NOMO-1 treated with DMSO at 0.1 percent for 48 hours (cell line): ENCODE results near the gene FHIT.
"Not testable (repeated sequence)": the region's sequence is repeated elsewhere in the genome, so short reads cannot be mapped to it uniquely, and the experiment has no call there.

Experiments
- DNase-seq: peaks from one replicate; lab custom pipeline; 2025; ENCODE audit not compliant: unreplicated experiment; lab: John Stamatoyannopoulos, UW

Gene FHIT

GRCh38 chr3:61065451-61066011, 185.7 kb downstream of the FHIT start:
- DNase-seq = no peak

GRCh38 chr3:61061092-61061723, 190.0 kb downstream of the FHIT start:
- no peak for DNase-seq

- DNase-seq = no peak
Measured at GRCh38 chr3:61060411-61060861, 190.8 kb downstream of the FHIT start.

DNA sequence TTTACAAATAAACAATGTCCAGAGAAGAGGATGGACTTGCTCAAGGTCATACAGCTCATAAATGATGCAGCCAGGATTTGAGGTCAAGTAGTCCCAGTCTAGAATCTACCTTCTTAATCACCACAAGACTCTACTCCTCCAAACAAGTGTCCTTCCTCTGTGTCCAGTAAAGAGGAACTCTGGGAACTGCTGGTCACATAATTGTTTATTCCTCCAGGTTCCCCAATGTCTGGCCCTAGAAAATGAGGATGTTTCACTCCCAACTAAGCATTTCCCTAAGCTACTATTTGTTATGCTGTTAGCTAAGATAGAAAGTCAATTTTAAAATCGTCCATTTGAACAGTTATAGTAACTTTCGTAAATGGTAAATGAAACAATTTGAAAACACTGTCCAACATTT, 192.4 kb downstream of the FHIT start:
- no peak for DNase-seq

GRCh38 chr3:61057464-61057863, 193.8 kb downstream of the FHIT start:
- no peak for DNase-seq

GRCh38 chr3:61055447-61055846, 195.8 kb downstream of the FHIT start:
- no peak for DNase-seq

DNA sequence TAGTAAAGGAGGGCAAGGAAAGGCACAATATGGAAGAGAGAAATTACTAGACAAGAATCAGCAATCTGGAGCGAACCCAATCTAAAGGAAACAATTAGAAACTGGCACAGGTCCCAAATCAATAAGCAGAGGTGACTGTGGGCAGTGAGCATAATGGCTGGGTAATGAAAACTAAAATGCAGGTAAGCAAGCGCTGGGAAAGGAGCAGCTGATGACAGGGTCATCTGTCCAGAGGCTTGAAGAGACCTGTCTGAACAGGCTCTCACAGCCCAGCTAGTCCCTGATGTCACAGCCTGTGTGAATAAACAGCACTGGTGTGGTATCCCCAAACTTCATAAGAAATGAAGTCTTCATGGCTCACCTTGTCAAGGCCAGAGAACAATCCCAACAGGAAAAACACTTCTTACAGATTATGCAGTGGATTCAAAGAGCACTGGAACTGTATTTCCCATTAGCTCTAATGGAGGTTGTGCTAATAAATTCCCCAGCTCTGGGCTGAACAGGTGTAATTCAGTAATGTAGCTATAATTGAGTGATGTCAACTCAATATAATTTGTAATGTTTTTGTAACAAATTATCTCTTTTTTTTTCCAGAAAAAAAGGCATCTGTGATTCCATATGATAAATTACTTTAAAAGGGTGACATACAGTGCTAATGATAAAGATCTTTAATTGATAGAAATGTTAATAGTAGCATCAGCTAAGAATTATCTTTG, 197.3 kb downstream of the FHIT start:
- no peak for DNase-seq

DNA sequence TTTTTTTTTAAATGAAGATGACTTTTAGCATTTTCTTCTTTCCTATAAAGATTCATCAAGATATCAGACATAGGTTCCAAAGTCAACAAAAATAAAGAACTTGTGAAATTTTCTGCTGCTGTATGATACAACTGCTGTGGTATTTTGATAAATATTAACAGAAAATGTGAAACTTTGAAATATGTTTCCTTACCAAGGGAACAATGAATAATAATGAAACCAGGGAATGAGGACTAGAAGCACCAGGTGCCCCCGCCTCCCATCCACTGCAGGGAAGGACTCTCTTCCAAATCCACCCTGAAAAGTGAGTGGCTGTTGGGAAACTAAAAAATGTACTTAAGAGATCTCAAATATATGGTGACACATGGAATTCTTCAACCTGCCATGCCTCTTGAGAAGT, 198.4 kb downstream of the FHIT start:
- DNase-seq = no peak

GRCh38 chr3:61051666-61052065, 199.6 kb downstream of the FHIT start:
- DNase-seq = no peak

- DNase-seq = not testable (repeated sequence)
Measured at GRCh38 chr3:61045169-61045568, 206.1 kb downstream of the FHIT start.

DNA sequence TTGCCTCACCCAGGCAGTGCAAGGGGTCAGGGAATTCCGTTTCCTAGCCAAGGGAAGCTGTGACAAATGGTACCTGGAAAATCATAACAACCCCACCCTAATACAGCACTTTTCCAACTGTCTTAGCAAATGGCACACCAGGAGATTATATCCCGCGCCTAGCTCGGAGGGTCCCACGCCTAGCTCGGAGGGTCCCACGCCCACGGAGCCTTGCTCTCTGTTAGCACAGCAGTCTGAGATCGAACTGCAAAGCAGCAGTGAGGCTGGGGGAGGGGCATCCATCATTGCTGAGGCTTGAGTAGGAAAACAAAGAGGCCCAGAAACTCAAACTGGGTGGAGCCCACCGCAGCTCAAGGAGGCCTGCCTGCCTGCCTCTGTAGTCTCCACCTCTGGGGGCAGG, 208.1 kb downstream of the FHIT start:
- DNase-seq = no peak

GRCh38 chr3:61040618-61041017, 210.6 kb downstream of the FHIT start:
- no peak for DNase-seq

DNA sequence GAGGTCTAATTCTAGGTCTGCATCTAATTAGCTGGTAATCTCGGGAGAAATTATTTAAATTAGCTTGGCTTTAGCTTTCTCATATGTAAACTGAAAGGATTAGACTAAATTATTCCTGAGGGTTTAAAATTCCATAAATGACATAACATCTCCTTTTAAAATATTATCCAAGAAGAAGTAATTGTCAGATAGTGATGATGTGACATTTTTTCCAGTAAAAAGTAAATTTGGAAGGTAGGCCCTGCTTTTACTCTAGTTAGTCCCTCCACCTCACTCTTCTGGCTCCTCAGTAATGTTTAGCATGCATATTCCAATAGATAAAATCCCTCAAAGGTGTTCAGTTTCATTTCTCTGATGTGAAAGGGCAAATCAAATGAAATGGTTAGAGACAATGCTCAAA, 215.7 kb downstream of the FHIT start:
- no peak for DNase-seq

- no peak for DNase-seq
Measured at GRCh38 chr3:61032991-61033390, 218.3 kb downstream of the FHIT start.

GRCh38 chr3:61031503-61031902, 219.7 kb downstream of the FHIT start:
- no peak for DNase-seq

DNA sequence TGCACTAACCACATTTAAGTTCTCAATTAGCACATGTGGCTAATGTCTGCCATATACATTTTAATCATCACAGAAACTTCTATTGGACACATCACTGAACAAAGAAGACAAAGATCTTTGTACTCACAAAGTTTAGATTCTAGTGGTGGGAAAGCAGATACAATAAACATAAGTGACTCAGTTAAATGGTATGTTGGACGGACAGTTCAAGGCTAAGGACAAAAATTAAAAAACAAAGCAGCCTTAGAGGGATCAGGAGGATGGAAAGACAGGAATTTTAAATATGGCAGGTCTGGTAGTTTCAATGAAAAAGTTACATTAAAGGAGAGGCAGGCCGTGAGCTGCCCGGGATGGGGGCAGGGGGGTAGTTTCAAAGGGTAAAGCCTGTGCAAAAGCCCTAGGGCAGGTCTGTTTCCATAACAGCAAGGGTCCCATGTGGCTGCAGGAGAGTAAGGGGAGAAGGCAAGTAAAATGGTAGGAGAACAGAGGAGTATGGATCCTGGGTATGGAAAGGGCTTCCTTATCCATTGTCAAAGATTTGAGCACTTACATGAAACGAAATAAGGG, 220.7 kb downstream of the FHIT start:
- DNase-seq = no peak

DNA sequence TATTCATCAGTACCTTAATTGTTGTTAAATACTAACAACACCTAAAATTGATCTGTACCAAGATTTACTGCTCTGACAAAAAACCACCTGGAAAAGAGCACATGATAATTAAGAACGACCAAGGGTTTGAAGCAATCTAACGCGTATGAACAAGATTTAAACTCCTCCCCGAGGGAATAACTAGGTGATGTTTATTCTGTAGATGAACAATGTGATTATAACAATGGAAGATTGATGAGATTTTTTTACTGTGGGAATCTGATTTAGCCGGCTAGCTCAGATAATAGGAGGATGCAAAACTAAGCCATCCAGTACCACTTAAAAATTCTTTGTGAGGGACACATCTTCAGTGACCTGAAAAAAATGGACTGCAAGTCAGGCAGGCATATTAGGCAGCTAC, 222.1 kb downstream of the FHIT start:
- DNase-seq = no peak

DNA sequence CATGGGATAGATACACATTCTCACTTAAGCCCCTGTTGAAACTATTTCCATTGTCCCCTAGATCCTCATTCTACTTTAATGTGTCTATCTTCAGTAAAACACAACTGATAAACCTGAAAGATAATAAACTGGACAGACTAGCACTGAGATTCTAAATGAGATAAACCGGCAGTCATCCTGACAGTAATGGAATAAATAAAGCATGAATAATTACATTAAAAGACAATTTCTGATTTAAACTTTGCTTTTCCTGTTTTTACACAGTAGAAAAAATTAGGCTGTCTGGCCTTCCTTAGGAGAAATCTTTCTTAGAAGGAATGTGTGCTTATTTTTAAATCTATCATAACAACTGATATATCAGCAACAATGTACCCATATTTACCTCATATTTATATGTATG, 232.4 kb downstream of the FHIT start:
- DNase-seq = no peak

DNA sequence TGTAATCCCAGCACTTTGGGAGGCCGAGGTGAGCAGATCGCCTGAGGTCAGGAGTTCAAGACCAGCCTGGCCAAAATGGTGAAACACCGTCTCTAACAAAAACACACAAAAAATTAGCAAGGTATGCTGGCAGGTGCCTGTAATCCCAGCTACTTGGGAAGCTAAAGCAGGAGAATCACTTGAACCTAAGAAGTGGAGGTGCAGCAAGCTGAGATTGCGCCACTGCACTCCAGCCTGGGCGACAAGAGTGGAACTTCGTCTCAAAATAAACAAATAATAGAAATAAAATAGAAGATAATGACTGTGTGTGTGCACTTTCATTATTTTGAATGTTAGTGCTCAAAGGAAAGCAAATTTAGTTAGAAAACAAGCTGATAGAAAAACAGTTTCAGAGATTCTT, 234.2 kb downstream of the FHIT start:
- DNase-seq = not testable (repeated sequence)

- peak; percentile 3 for DNase-seq
Measured at GRCh38 chr3:61015859-61016258, 235.4 kb downstream of the FHIT start.

DNA sequence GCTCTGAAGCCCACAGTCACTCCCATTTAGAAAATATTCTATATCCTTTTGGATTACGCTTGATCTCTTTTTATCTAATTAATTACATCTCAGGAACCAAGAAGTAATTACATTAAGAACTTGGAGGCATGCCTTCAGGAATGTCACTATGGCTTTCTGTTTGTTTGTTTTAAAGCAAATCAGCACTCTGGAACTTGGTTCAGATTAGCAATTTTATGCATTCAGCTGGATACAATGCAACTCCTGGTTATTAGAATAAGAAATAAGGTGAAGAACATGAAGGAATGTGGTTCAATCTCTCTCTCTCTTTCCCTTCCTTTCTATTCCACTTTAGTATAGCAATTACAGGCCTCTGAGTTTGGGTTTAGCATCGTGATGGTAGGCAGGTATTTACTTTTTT, 235.8 kb downstream of the FHIT start:
- DNase-seq = no peak

DNA sequence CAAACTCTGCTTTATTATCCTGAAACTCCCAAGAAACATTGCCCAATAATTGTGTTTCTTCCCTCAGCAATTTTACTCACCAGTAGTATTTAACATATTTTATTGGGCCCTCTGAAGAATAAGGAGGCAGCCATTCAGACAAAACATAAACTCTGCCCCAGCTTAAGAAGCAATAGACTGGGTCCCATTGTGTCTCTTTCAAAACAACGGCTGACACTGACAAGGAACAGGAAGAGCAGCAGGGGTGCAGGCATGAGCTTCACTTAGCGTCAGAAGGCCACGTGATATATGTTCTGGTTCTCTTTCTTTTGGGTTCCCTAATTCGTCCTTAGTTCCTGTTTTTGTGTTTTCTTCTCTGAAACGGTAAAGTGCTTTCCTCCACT, 242.3 kb downstream of the FHIT start:
- DNase-seq = peak; percentile 80
